ENCODE data around the gene TGFB3.

Gene TGFB3

DNA sequence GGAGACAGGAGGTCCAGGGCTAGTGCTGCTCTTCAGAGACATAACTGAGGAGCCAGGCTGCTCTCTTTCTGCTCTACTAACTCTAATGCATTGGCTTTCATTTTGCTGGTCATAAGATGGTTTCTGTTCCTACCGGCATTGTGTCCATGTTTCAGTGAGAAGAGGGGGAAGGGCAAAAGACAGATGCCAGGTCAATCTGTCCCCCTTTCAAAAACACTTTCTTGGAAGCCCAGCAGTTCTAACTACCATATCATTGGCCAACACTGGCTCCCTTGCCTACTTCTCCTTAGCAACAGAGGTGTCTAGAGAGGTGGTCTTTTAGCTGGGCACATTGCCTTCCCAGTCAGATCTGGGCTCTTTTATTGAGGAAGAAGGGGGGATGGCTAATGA lies 63.9 kb downstream of the TGFB3 start:
- DNase-seq (ENCODE audit: low read depth, low spot score) = no peak
- H3K4me3 ChIP-seq (ENCODE audit: low read depth, low read length) = no peak overlapping the region
- ChIA-PET CTCF (interaction anchor here (1.0 to 9.2 kb wide), 3 partner anchors 11 to 208 kb away, joined by 3 to 106 read pairs (median 4); no protein-coding TSS in a partner anchor), POLR2A (no interaction called here)
- TF ChIP-seq, protein P1, sequence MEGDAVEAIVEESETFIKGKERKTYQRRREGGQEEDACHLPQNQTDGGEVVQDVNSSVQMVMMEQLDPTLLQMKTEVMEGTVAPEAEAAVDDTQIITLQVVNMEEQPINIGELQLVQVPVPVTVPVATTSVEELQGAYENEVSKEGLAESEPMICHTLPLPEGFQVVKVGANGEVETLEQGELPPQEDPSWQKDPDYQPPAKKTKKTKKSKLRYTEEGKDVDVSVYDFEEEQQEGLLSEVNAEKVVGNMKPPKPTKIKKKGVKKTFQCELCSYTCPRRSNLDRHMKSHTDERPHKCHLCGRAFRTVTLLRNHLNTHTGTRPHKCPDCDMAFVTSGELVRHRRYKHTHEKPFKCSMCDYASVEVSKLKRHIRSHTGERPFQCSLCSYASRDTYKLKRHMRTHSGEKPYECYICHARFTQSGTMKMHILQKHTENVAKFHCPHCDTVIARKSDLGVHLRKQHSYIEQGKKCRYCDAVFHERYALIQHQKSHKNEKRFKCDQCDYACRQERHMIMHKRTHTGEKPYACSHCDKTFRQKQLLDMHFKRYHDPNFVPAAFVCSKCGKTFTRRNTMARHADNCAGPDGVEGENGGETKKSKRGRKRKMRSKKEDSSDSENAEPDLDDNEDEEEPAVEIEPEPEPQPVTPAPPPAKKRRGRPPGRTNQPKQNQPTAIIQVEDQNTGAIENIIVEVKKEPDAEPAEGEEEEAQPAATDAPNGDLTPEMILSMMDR (IDR thresholded peaks at IDR 0.05; ENCODE audit: insufficient read depth, low read length, missing control alignments) = no peak

DNA sequence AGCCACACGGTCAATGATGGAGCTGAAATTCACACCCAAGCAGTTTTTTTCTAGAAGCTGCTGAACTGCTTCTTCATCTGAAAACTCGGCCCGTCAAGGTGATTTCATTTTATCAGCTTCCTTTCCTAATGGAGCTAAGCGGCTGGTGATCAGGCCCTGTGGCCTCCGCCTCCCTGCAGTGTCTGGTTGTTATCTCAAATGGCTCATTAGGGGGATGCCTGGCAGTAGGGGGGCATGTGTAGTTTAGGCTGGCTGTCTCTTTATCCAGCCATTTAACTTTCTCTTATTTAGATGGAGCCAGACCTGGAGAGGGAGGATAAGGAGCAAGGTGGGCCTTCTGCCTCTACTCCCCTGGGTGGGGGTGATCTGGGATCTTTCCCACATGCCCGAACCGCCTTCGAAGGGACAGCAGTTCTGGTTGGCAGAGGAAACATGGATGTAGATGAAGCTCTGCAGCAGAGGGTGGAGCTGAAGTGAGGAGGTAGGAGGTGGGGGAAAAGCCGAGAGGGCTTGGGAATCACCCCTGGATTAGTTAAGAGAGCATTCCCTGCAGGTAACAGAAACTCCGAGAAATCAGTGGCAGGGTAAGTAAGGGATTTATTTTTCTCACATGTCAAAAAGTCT lies 64.4 kb downstream of the TGFB3 start:
- CTCF ChIA-PET = interaction anchor here (1.0 to 9.2 kb wide), 4 partner anchors 11 to 208 kb away, joined by 3 to 106 read pairs (median 10); partner anchors contain the start of gene TGFB3
- no peak for DNase-seq (ENCODE audit: low read depth, low spot score)
- H3K4me3 ChIP-seq (ENCODE audit: low read depth, low read length) = no peak overlapping the region
- POLR2A ChIA-PET = no interaction called here
- TF ChIP-seq, protein P1 (IDR thresholded peaks at IDR 0.05; ENCODE audit: insufficient read depth, low read length, missing control alignments) = no peak

DNA sequence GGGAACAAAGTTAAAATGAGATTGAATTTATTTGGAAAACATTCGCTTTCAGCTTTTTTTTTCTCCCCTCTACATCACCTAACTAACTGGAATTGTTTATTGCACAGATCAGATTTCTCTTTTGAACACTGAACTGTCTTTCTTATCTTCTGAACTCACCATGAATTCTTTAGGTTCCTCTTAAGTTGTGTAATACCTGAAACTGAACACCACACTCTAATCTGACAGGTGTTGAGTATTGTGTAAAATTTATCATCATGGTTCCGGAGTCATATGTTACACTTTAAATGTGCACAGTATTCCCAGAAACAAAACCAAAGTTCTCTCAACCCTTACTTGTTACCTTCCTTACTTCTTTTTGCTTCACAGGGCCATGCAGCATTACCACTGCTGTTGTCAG lies 66.8 kb downstream of the TGFB3 start:
- TF ChIP-seq, protein P1 (IDR thresholded peaks at IDR 0.05; ENCODE audit: insufficient read depth, low read length, missing control alignments) = no peak
- H3K4me3 ChIP-seq (ENCODE audit: low read depth, low read length) = no peak overlapping the region
- ChIA-PET CTCF (interaction anchor here (1.7 to 9.2 kb wide), 3 partner anchors 9 to 204 kb away, joined by 3 to 106 read pairs (median 15); partner anchors contain the start of gene TGFB3), POLR2A (no interaction called here)
- DNase-seq (ENCODE audit: low read depth, low spot score) = no peak

DNA sequence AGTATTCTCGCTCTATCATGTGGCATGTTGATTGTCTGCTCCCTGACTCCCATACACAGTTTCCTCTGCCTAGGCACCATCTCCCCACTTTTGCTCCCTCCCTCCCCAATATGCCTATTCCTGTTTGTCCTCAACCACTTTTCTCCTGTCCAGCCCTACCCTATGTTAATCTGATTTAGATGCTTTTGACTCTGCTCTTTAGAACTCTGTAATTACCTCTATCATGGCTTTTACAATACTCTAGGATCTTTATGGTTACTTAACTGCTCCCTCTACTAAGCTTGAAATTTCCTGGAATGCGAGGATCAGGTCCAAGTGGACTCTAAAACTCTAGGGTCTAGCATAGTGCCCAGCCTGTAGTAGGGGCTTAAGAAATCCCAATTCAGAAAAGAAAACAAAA lies 68.6 kb downstream of the TGFB3 start:
- TF ChIP-seq, protein P1 (IDR thresholded peaks at IDR 0.05; ENCODE audit: insufficient read depth, low read length, missing control alignments) = no peak
- POLR2A ChIA-PET = no interaction called here
- CTCF ChIA-PET = interaction anchor here (1.0 to 9.4 kb wide), 4 partner anchors 20 to 119 kb away, joined by 3 to 230 read pairs (median 4); partner anchors contain the start of genes IFT43 and TGFB3
- DNase-seq (ENCODE audit: low read depth, low spot score) = no peak
- H3K4me3 ChIP-seq (ENCODE audit: low read depth, low read length) = no peak overlapping the region

DNA sequence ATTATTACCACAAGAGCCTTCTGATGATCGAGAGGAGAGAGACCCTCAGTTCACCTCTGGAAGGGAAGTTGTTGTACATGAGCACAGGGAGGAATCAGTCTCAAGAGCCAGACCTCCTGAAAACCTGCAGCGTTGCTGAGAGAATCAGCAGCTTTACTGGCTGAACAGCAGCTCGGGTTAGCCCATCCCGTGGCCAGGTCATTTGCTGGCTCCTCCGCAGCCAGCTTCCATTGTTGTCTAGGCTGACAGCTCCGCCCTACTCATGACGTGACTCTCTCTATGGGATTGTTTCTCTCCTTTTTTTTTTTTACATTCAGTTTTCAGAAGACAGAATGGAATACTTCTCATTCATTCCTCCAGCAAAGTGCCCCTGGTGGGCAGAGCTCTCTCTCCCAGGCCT lies 69.9 kb downstream of the TGFB3 start:
- no peak overlapping the region for H3K4me3 ChIP-seq (ENCODE audit: low read depth, low read length)
- CTCF ChIA-PET = interaction anchor here (0.9 to 9.4 kb wide), 6 partner anchors 11 to 202 kb away, joined by 3 to 230 read pairs (median 6); partner anchors contain the start of genes IFT43 and TGFB3
- TF ChIP-seq, protein P1 (IDR thresholded peaks at IDR 0.05; ENCODE audit: insufficient read depth, low read length, missing control alignments) = no peak
- POLR2A ChIA-PET = no interaction called here
- no peak for DNase-seq (ENCODE audit: low read depth, low spot score)

DNA sequence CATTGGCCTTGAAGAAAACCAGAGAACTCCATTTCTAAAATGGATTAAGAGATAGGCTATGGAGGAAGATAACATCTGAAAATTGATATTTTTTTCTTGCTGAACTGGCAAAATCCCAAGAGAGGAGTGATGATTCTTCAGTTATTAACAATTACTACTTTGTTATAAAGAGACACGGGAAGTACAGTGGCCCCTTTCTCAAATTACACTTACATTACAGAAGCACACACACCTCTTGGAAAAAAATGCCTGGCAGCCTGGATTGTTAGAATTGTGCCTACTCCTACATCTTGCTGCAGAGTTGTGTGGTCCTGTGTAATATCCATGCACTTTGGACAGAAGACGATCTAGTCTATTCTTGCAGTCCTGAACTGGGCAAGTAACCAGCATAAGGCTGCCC lies 71.7 kb downstream of the TGFB3 start:
- TF ChIP-seq, protein P1 (IDR thresholded peaks at IDR 0.05; ENCODE audit: insufficient read depth, low read length, missing control alignments) = no peak
- H3K4me3 ChIP-seq (ENCODE audit: low read depth, low read length) = no peak overlapping the region
- DNase-seq (ENCODE audit: low read depth, low spot score) = no peak
- CTCF ChIA-PET = interaction anchor here (0.7 to 9.4 kb wide), 4 partner anchors 25 to 200 kb away, joined by 3 to 230 read pairs (median 84); partner anchors contain the start of genes IFT43 and TGFB3
- POLR2A ChIA-PET = no interaction called here

Measured in AG04449 (cell line).